Right lobe of liver (tissue), 4 donors: Measurements from ENCODE around the gene LZIC.

Source experiments
- POLR2A ChIP-seq: fragments of 450-650 bp; IDR thresholded peaks from one replicate; pipeline ENCODE4 v1.6.1; 2017; ENCODE audit warnings: antibody characterized with exemption, mild to moderate bottlenecking
- TF ChIP-seq, protein P1 (sequence below), 4 donors: fragments of 200-600 bp in 3 of 4; fragments of 450-650 bp in 1 of 4; IDR thresholded peaks; one replicate each; pipeline versions ENCODE4 v1.5.1 to v1.8.0; 2016 to 2022; ENCODE audit warnings: antibody characterized with exemption in 4 of 4, mild to moderate bottlenecking in 2 of 4
- donor health status: DM: no; HTN: no; CAD: no.
- donor health status: DM: no; HTN: no; CAD: no.
- donor health status: DM: no; HTN: yes; CAD: no.

GRCh38 chr1:9904596-9904995, 38.6 kb downstream of the LZIC start:
- TF ChIP-seq, protein P1, sequence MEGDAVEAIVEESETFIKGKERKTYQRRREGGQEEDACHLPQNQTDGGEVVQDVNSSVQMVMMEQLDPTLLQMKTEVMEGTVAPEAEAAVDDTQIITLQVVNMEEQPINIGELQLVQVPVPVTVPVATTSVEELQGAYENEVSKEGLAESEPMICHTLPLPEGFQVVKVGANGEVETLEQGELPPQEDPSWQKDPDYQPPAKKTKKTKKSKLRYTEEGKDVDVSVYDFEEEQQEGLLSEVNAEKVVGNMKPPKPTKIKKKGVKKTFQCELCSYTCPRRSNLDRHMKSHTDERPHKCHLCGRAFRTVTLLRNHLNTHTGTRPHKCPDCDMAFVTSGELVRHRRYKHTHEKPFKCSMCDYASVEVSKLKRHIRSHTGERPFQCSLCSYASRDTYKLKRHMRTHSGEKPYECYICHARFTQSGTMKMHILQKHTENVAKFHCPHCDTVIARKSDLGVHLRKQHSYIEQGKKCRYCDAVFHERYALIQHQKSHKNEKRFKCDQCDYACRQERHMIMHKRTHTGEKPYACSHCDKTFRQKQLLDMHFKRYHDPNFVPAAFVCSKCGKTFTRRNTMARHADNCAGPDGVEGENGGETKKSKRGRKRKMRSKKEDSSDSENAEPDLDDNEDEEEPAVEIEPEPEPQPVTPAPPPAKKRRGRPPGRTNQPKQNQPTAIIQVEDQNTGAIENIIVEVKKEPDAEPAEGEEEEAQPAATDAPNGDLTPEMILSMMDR (IDR thresholded peaks at IDR 0.05), result no peak
- TF ChIP-seq POLR2A, result no peak
